HG02840 (cell line): ENCODE data around the gene CEP41.
"Not testable (repeated sequence)": the region's sequence is repeated elsewhere in the genome, so short reads cannot be mapped to it uniquely, and the experiment has no call there.

Experiments
- ATAC-seq: cut with Tn5 transposase; IDR thresholded peaks from one replicate; pipeline ENCODE4 v1.9.1; 2021; ENCODE audit warnings: mild to moderate bottlenecking, moderate library complexity, moderate number of reproducible peaks; ENCODE audit not compliant: unreplicated experiment, low FRiP score

The CEP41 gene

GRCh38 chr7:130377178-130377577 lies 63.6 kb downstream of the CEP41 start:
- no peak for ATAC-seq

- ATAC-seq = not testable (repeated sequence)
Measured at GRCh38 chr7:130376461-130376860, 64.4 kb downstream of the CEP41 start.

GRCh38 chr7:130374507-130374906 lies 66.3 kb downstream of the CEP41 start:
- ATAC-seq = no peak

- no peak for ATAC-seq
Measured at GRCh38 chr7:130372402-130373165, 68.2 kb downstream of the CEP41 start.

GRCh38 chr7:130371046-130371445 lies 69.8 kb downstream of the CEP41 start:
- ATAC-seq = no peak

GRCh38 chr7:130369831-130370550 lies 70.8 kb downstream of the CEP41 start:
- no peak for ATAC-seq

GRCh38 chr7:130369110-130369711 lies 71.6 kb downstream of the CEP41 start:
- ATAC-seq = no peak

GRCh38 chr7:130367836-130368746 lies 72.7 kb downstream of the CEP41 start:
- ATAC-seq = no peak

- ATAC-seq = no peak
Measured at GRCh38 chr7:130367088-130367755, 73.6 kb downstream of the CEP41 start.

- ATAC-seq = no peak
Measured at GRCh38 chr7:130366564-130366963, 74.3 kb downstream of the CEP41 start.

GRCh38 chr7:130365511-130366441 lies 75.0 kb downstream of the CEP41 start:
- peak; percentile 64 for ATAC-seq

- no peak for ATAC-seq
Measured at GRCh38 chr7:130365088-130365487, 75.7 kb downstream of the CEP41 start.

GRCh38 chr7:130364451-130364850 lies 76.4 kb downstream of the CEP41 start:
- no peak for ATAC-seq

- ATAC-seq = no peak
Measured at GRCh38 chr7:130363026-130363847, 77.6 kb downstream of the CEP41 start.

- no peak for ATAC-seq
Measured at GRCh38 chr7:130362251-130362816, 78.5 kb downstream of the CEP41 start.

- ATAC-seq = no peak
Measured at GRCh38 chr7:130361681-130362080, 79.1 kb downstream of the CEP41 start.

- ATAC-seq = no peak
Measured at GRCh38 chr7:130360518-130360917, 80.3 kb downstream of the CEP41 start.
